HG02852 (cell line): ENCODE data around the gene MARK3.
"Not testable (repeated sequence)": the region's sequence is repeated elsewhere in the genome, so short reads cannot be mapped to it uniquely, and the experiment has no call there.

Experiments
- ATAC-seq: cut with Tn5 transposase; IDR thresholded peaks from one replicate; pipeline ENCODE4 v1.9.1; 2021; ENCODE audit warnings: mild to moderate bottlenecking, moderate library complexity; ENCODE audit not compliant: unreplicated experiment

Gene MARK3

DNA sequence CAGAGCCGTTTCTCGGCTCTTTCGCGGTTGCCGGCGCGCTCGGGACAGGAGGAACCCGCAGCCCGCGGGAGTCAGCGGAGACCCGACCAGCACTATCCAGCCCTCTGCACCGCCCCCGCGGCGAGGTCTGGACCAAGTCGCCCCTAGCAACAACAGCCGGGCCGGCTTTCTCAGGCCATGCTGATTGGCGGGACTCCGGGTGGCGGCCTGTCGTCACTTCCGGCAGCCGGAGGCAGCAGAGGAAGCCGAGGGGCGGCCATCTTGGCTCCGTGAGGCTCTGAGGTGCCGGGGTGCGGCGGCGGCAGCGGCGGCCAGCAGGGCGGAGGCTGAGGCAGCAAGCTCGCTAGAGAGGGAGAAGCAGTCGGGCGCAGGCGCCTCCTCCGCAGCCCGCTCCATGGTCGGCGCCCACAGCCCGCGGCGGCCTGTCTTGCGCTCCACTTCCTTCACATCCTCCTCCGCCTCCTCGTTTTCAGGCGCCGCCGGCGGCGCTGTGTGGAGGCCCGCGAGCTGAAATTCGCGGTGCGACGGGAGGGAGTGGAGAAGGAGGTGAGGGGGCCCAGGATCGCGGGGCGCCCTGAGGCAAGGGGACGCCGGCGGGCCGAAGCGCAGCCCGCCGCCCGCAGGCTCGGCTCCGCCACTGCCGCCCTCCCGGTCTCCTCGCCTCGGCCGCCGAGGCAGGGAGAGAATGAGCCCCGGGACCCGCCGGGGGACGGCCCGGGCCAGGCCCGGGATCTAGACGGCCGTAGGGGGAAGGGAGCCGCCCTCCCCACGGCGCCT lies at the start of gene MARK3:
Gene MARK3, plus strand, starts transcription at position 264 of the 777 bp plus-strand sequence. CDS start 615 bp downstream, outside the sequence.
- peak; percentile 95 for ATAC-seq

DNA sequence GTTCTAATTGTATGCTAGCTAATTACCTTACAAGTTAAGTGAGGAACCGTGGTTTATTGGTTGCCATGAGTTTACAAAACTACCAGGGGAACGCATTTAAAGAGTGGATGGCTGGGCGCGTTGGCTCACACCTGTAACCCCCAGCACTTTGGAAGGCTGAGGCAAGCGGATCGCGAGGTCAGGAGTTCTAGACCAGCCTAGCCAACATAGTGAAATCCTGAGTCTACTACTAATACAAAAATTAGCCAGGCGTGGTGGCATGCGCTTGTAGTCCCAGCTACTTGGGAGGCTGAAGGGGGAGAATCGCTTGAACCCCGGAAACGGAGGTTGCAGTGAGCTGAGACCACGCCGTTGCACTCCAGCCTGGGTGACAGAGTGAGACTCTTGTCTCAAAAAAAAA lies 49.0 kb upstream of the MARK3 start:
- no peak for ATAC-seq

DNA sequence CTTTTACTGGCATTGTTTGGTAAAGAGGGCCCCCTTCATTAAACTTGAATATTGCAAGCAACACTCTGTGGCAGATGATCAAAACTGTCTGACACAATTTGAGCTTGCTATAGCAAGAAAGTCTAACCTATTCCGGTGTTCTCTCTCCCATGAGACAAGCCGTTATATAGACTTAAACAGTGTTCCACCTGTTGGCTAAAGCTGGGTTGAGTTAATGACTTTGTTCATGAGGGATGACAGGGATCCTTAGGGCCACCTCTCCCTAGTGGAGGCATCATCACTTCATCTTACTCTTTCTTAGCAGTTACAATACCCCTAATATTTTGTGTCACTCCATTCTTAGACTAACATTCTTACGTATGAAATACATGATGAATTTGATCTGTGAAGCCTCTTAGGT lies 47.4 kb upstream of the MARK3 start:
- no peak for ATAC-seq

DNA sequence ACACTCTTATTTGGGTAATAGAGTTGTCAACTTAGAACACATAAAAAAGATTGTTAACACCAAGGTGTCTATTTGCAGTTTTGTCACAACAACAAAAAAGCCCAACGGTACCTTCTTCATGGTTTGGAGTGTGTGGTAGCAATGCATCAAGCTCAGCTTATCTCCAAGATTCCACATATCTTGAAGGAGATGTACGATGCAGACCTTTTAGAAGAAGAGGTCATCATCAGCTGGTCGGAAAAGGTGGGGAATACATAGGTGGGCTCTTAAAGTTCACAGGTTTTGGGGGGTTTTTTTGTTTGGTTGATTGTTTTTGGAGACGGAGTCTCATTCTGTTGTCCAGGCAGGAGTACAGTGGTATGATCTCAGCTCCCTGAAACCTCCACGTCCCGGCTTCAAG lies 45.7 kb upstream of the MARK3 start:
- no peak for ATAC-seq

GRCh38 chr14:103340480-103341212 lies 44.6 kb upstream of the MARK3 start:
- no peak for ATAC-seq

- ATAC-seq: no peak
These were observed 43.7 kb upstream of the MARK3 start for GRCh38 chr14:103341250-103342129.

GRCh38 chr14:103343164-103343879 lies 41.9 kb upstream of the MARK3 start:
- no peak for ATAC-seq

DNA sequence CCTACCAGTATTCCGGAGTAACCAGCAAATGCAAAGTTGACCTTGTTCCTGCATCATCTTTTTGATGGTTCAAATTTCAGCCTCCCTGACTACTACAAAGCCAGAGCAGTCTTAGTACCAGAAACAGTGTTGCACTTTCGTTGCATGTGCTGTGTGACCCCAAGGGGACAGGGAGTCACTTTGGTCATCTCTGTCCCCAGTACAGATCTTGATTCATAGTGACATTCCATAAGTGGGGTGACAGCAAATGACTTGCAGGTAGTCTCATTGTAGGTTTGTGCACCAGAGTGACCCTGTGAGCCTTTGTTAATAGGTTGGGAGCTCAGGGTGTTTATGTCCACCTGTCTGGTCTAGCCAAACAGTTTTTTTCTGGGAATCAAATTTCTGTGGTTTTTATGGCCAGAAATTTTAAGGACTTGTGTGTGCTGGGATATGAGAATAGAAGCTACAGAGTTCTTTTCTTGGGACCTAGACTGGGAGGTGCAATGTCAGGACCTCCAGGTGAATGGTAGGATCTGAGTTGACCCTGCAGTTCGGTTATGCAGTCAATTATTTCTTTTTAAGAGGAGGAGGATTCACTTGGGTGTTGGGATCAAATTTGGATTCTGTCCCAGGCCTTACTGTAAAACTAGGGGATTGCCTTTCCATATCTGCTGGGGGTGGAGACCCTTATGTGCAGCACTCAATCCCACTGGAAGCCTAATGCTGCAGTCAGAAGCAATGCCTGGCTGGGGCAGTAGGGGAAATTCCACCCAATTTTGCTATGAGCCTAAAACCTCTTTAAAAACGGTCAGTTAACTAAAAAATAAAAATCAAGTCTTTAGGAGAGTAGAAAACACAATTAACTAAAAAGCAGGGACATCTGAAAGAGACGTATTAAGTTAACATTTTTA lies 41.1 kb upstream of the MARK3 start:
- no peak for ATAC-seq

DNA sequence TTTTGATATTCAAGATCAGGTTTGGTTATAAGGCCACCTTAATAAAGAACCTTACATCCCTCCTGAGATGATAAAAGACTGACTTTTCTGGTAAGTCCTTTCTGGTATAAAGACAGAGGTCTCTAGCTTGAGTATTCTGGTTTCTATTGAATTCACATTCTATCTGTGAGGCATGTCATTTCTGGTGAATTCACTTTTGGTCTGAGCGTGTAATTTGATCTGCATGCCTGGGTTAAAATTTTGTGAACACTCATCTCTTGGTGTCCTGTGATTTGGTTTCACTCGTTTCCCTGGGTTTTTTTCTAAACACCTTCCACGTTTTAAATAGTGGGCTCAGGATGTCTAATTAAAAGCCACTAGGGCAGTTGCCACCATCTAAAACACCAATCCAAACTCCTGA lies 38.9 kb upstream of the MARK3 start:
- ATAC-seq: no peak

GRCh38 chr14:103347091-103347815 lies 38.0 kb upstream of the MARK3 start:
- no peak for ATAC-seq

- no peak for ATAC-seq
These were observed 37.1 kb upstream of the MARK3 start for GRCh38 chr14:103348154-103348553.

GRCh38 chr14:103349982-103350381 lies 35.2 kb upstream of the MARK3 start:
- ATAC-seq: no peak

GRCh38 chr14:103353362-103353761 lies 31.9 kb upstream of the MARK3 start:
- ATAC-seq: no peak

GRCh38 chr14:103354141-103354540 lies 31.1 kb upstream of the MARK3 start:
- ATAC-seq: no peak

DNA sequence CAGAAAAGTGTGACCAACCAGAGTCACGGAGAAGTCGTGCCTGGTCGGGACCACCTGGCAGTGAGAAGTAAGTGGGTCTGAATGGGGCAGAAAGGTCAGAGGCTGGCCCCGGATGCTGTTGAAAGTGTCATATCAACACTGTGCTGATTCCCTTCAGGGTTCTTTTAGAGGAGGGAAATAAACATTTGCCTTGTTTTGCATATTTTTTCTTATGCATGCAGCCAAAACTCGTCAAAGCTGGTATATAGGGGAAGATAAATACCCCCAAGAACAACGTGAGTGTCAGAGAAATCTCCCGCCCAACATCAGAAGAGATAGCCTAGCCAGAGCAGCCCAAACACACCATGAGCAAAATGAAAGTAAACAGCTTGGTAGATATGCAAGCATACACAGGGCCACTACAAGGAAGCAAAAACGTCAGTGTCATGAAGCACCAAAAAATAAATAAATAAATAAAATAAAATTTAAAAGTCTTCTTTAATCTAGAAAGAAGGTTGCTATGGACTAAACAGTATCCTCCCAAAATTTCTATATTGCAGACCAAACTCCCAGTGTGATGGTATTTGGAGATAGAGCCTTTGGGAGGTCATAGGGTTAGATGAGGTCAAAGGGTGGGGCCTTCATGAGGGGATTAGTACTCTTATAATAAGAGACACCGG lies 29.1 kb upstream of the MARK3 start:
- ATAC-seq: no peak

- ATAC-seq: not testable (repeated sequence)
These were observed 27.7 kb upstream of the MARK3 start for GRCh38 chr14:103357552-103357951.

DNA sequence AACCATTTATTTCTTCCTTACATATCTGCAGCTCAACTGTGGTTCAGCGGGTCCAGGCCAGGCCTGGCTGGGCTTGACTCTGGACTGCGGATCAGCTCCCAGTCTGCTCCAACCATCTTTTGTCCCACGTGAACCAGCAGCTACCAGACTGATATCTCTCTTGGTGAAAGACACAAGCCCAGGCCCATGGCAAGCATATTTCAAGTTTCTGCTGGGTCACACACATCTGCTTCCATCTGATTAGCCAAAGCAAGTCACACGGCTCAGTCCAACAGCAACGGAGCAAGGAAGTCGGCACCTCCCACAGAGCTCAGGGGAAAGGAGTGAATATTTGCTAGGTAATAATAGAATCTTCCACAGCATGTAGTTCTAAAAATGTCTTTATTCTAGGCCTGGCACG lies 24.7 kb upstream of the MARK3 start:
- no peak for ATAC-seq

DNA sequence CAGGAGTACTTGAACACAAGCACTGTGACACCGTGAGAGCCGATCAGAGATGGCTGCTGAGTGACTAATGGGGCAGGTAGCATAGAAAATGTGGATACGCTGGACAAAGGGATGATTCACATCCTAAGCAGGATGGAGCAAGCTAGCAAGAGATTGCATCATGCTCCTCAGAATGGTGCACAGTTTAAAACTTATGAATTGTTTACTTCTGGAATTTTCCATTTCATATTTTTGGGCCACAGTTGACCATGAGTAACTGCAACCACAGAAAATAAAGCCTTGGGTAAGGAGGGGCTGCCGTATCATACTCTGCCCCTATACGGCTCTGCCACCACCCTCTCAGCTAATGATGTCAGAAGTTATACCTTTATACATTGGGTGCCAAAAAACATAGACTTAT lies 23.3 kb upstream of the MARK3 start:
- no peak for ATAC-seq

- ATAC-seq: no peak
These were observed 22.4 kb upstream of the MARK3 start for GRCh38 chr14:103362780-103363179.
